OCI-LY7 (cell line): ENCODE results near the gene ZNF800. TPM values are rescaled to one million over a fixed set of nuclear protein-coding genes. Genes with fewer than 3 reads are reported as not detected.

Experiments
- total RNA-seq, 2 experiments: library from RNA; depleted of rRNA in 1 of 2; stranded (reverse); fragments of >200 nt in 1 of 2; shearing (Covaris generic) in 1 of 2; gene quantifications; 2 replicates each; pipeline ENCODE4 v1.2.3, GENCODE V29; 2014 to 2022

Gene ZNF800
- total RNA-seq, 2 experiments from 2014 or later: 23.9 to 42.2 TPM

Other genes starting within 250 kb of the ZNF800 start
- gene GRM8, start 139.8 kb downstream of the ZNF800 start, total RNA-seq (2014; rRNA removed; shearing (Covaris generic)): not detected in 2 replicates
- not detected in 2 replicates for gene GRM8, start 139.8 kb downstream of the ZNF800 start, total RNA-seq (2022)
- 13.3 and 15.1 TPM in 2 replicates for gene GCC1, start 192.9 kb upstream of the ZNF800 start, total RNA-seq (2014; rRNA removed; shearing (Covaris generic))
- 17.0 and 18.3 TPM in 2 replicates for gene GCC1, start 192.9 kb upstream of the ZNF800 start, total RNA-seq (2022)
- gene ARF5, start 195.7 kb upstream of the ZNF800 start, total RNA-seq (2014; rRNA removed; shearing (Covaris generic)): 162 and 165 TPM in 2 replicates
- gene ARF5, start 195.7 kb upstream of the ZNF800 start, total RNA-seq (2022): 149 and 151 TPM in 2 replicates
- gene FSCN3, start 201.0 kb upstream of the ZNF800 start, total RNA-seq (2014; rRNA removed; shearing (Covaris generic)): 0.32 and 3.0 TPM in 2 replicates
- 0.98 and 1.5 TPM in 2 replicates for gene FSCN3, start 201.0 kb upstream of the ZNF800 start, total RNA-seq (2022)
- not detected in 2 replicates for gene PAX4, start 225.4 kb upstream of the ZNF800 start, total RNA-seq (2014; rRNA removed; shearing (Covaris generic))
- not detected in 2 replicates for gene PAX4, start 225.4 kb upstream of the ZNF800 start, total RNA-seq (2022)